IMR-90 (cell line): Measurements from ENCODE around the gene HES4. TPM values are rescaled to one million over a fixed set of nuclear protein-coding genes. Genes with fewer than 3 reads are reported as not detected.

Experiments
- ATAC-seq: fragments of 200-7000 bp; cut with Tn5 transposase; 2 replicates; pipeline ENCODE4 v1.9.1; 2020; ENCODE audit warnings: low read depth, mild to moderate bottlenecking, moderate library complexity
- BruUV-seq: library from RNA; stranded (reverse); fragments of 400-500 nt; replicated peaks from 2 replicates; lab custom pipeline; 2021; lab: Mats Ljungman, UMichigan
- CTCF ChIA-PET: fragments of 300-600 bp; formaldehyde crosslinking; extraction: SDS; loops from one replicate; lab custom pipeline; 2021; ENCODE audit warnings: antibody characterized with exemption; lab: Yijun Ruan, JAX
- POLR2A ChIA-PET: fragments of 300-600 bp; sonication (Branson Sonifier 250); formaldehyde crosslinking; loops from one replicate; lab custom pipeline; 2022; ENCODE audit warnings: antibody characterized with exemption; ENCODE audit not compliant: unreplicated experiment; lab: Charles Lee
- DNase-seq: peaks from one replicate; pipeline ENCODE4 v3.0.0; 2013
- H2AFZ ChIP-seq: replicated peaks from 2 replicates; pipeline ENCODE3; 2013; ENCODE audit warnings: low read length, mild to moderate bottlenecking; ENCODE audit not compliant: poor library complexity
- H2AK5ac ChIP-seq: 2 replicates; pipeline ENCODE4 v1.6.1; 2013; ENCODE audit warnings: low read depth, low read length, inconsistent platforms
- H2AK9ac ChIP-seq: replicated peaks from 2 replicates; pipeline ENCODE3; 2013; ENCODE audit warnings: mild to moderate bottlenecking, low read depth, low read length, moderate library complexity; ENCODE audit not compliant: poor library complexity
- H2BK120ac ChIP-seq: 2 replicates; pipeline ENCODE4 v1.6.1; 2013; ENCODE audit warnings: low read depth, low read length, inconsistent platforms
- H2BK15ac ChIP-seq: 3 replicates; pipeline ENCODE4 v1.6.1; 2013; ENCODE audit warnings: low read depth, low read length, inconsistent platforms
- H2BK20ac ChIP-seq: 2 replicates; pipeline ENCODE4 v1.6.1; 2013; ENCODE audit warnings: low read depth, mild to moderate bottlenecking, inconsistent platforms, low read length, moderate library complexity
- H2BK5ac ChIP-seq: 2 replicates; pipeline ENCODE4 v1.6.1; 2013; ENCODE audit warnings: mild to moderate bottlenecking, low read depth, low read length, inconsistent platforms; ENCODE audit not compliant: poor library complexity, severe bottlenecking
- H3K14ac ChIP-seq: replicated peaks from 2 replicates; pipeline ENCODE4 v1.6.1; 2013; ENCODE audit warnings: low read depth, low read length, inconsistent platforms
- H3K18ac ChIP-seq: 2 replicates; pipeline ENCODE4 v1.6.1; 2013; ENCODE audit warnings: low read depth, low read length, control low read depth
- H3K23ac ChIP-seq: 2 replicates; pipeline ENCODE4 v1.6.1; 2013; ENCODE audit warnings: low read depth, low read length, inconsistent platforms
- H3K27ac ChIP-seq: 2 replicates; pipeline ENCODE4 v1.5.1; 2013; ENCODE audit warnings: mild to moderate bottlenecking, control low read depth, low read length; ENCODE audit not compliant: insufficient read depth
- H3K27me3 ChIP-seq: 2 replicates; pipeline ENCODE4 v1.6.1; 2013; ENCODE audit warnings: low read length; ENCODE audit not compliant: control insufficient read depth, insufficient read depth
- H3K36me3 ChIP-seq: 2 replicates; pipeline ENCODE4 v1.6.1; 2013; ENCODE audit warnings: low read length, mixed read lengths; ENCODE audit not compliant: control insufficient read depth, insufficient read depth
- H3K4ac ChIP-seq: 2 replicates; pipeline ENCODE4 v1.6.1; 2013; ENCODE audit warnings: low read depth, low read length, inconsistent platforms
- H3K4me1 ChIP-seq: 2 replicates; pipeline ENCODE4 v1.6.1; 2013; ENCODE audit warnings: low read length, mixed read lengths; ENCODE audit not compliant: control insufficient read depth, insufficient read depth
- H3K4me2 ChIP-seq: 2 replicates; pipeline ENCODE4 v1.6.1; 2013; ENCODE audit warnings: low read depth, mild to moderate bottlenecking, control low read depth, low read length, moderate library complexity
- H3K4me3 ChIP-seq: 2 replicates; pipeline ENCODE4 v1.5.1; 2013; ENCODE audit warnings: low read depth, mild to moderate bottlenecking, control low read depth, low read length, moderate library complexity; ENCODE audit not compliant: insufficient read depth
- H3K56ac ChIP-seq: 2 replicates; pipeline ENCODE4 v1.6.1; 2013; ENCODE audit warnings: low read length, inconsistent platforms; ENCODE audit not compliant: insufficient read depth; ENCODE audit errors: extremely low read depth
- H3K79me1 ChIP-seq, 2 experiments: 2 replicates each; pipeline ENCODE4 v1.6.1; 2013; ENCODE audit warnings: low read length in 2 of 2, inconsistent platforms in 1 of 2, low read depth in 1 of 2
- H3K9ac ChIP-seq: 2 replicates; pipeline ENCODE4 v1.6.1; 2013; ENCODE audit warnings: low read depth, low read length, control low read depth
- H3K9me1 ChIP-seq: 2 replicates; pipeline ENCODE4 v1.6.1; 2013; ENCODE audit warnings: low read length, inconsistent platforms; ENCODE audit not compliant: insufficient read depth
- H3K9me3 ChIP-seq: 2 replicates; pipeline ENCODE4 v1.6.1; 2013; ENCODE audit warnings: low read length; ENCODE audit not compliant: control insufficient read depth, insufficient read depth
- H4K20me1 ChIP-seq: 2 replicates; pipeline ENCODE4 v1.6.1; 2013; ENCODE audit warnings: low read length, inconsistent platforms; ENCODE audit not compliant: insufficient read depth
- H4K5ac ChIP-seq: 2 replicates; pipeline ENCODE4 v1.6.1; 2013; ENCODE audit warnings: mild to moderate bottlenecking, low read depth, low read length, control low read depth
- H4K8ac ChIP-seq, 2 experiments: 2 replicates each; pipeline ENCODE4 v1.6.1; 2013; ENCODE audit warnings: low read depth in 2 of 2, low read length in 2 of 2, control low read depth in 1 of 2, inconsistent platforms in 1 of 2
- H4K91ac ChIP-seq: 2 replicates; pipeline ENCODE4 v1.6.1; 2013; ENCODE audit warnings: low read depth, low read length, inconsistent platforms; ENCODE audit not compliant: insufficient read depth
- CEBPB ChIP-seq: IDR thresholded peaks from 2 replicates; pipeline ENCODE4 v1.6.1; 2012; ENCODE audit warnings: low read depth, low read length, improper control_type of control experiment
- CHD1 ChIP-seq: IDR thresholded peaks from 2 replicates; pipeline ENCODE4 v1.6.1; 2012; ENCODE audit warnings: low read depth, low read length, improper control_type of control experiment
- CTCF ChIP-seq: conservative IDR thresholded peaks from 2 replicates; pipeline ENCODE4 v1.5.1; 2012; ENCODE audit warnings: mild to moderate bottlenecking, low read depth, low read length, improper control_type of control experiment
- FOS ChIP-seq: fragments of 150-350 bp; IDR thresholded peaks from 2 replicates; pipeline ENCODE4 v1.6.1; 2016; ENCODE audit warnings: low read depth, low read length
- MAFK ChIP-seq: IDR thresholded peaks from 2 replicates; pipeline ENCODE4 v1.6.1; 2012; ENCODE audit warnings: low read depth, low read length, improper control_type of control experiment
- MXI1 ChIP-seq: IDR thresholded peaks from 2 replicates; pipeline ENCODE4 v1.6.1; 2012; ENCODE audit warnings: low read depth, mild to moderate bottlenecking, low read length, moderate library complexity, borderline replicate concordance
- POLR2A ChIP-seq: IDR thresholded peaks from 2 replicates; pipeline ENCODE4 v1.6.1; 2012; ENCODE audit warnings: mild to moderate bottlenecking, low read depth, low read length
- RAD21 ChIP-seq: IDR thresholded peaks from 2 replicates; pipeline ENCODE4 v1.6.1; 2012; ENCODE audit warnings: low read length, improper control_type of control experiment
- RFX5 ChIP-seq: IDR thresholded peaks from 2 replicates; pipeline ENCODE4 v1.8.0; 2012; ENCODE audit warnings: low read depth, mild to moderate bottlenecking, low read length, moderate library complexity
- USF2 ChIP-seq: fragments of 150-350 bp; IDR thresholded peaks from 2 replicates; pipeline ENCODE4 v1.6.1; 2017; ENCODE audit warnings: mild to moderate bottlenecking, antibody characterized with exemption, low read length, low read depth
- WGBS, 2 experiments: methylation state at CpG; one replicate each; pipeline versions ENCODE4 v1.1.5 to v1.1.7; 2013; ENCODE audit warnings: missing lambda C conversion rate in 2 of 2; ENCODE audit not compliant: insufficient read length in 1 of 2; ENCODE audit errors: extremely low coverage in 2 of 2; 5-methylcytosine and 5-hydroxymethylcytosine counted together
- dilution Hi-C: fragments of 300-500 bp; cut with HindIII; formaldehyde crosslinking; loops from one replicate; pipeline ENCODE4 v1.14.3; 2018; ENCODE audit warnings: low sequenced_read_pairs; ENCODE audit not compliant: unreplicated experiment
- in situ Hi-C: fragments of 300-500 bp; cut with MboI; formaldehyde crosslinking; loops from 3 replicates; pipeline ENCODE4 v1.14.3; 2019; ENCODE audit warnings: low sequenced_read_pairs, inconsistent platforms, mixed read lengths
- intact Hi-C: fragments of 100-400 bp; cut with micrococcal nuclease; formaldehyde crosslinking; loops from 2 replicates; pipeline ENCODE4 v1.10.0; 2022
- polyA plus RNA-seq, 3 experiments: library from polyadenylated mRNA; depleted of rRNA; stranded (reverse); fragments of >200 nt; gene quantifications; 2 replicates each; pipeline ENCODE4 v1.2.3, GENCODE V29; 2012; ENCODE audit warnings: low replicate concordance in 1 of 3
- total RNA-seq: library from RNA; depleted of rRNA; stranded (reverse); fragments of >200 nt; gene quantifications from 2 replicates; pipeline ENCODE4 v1.2.3, GENCODE V29; 2012

HES4 gene
- total and polyA plus RNA-seq, 2 of the 4 experiments (the other 2 are of a cell fraction), result 1.4 to 11.7 TPM

- H3K9ac ChIP-seq, result no peak overlapping the region
- no peak overlapping the region for H2BK15ac ChIP-seq
- no peak overlapping the region for H2AK9ac ChIP-seq
- H2AFZ ChIP-seq, result no peak overlapping the region
- H3K4me2 ChIP-seq, result no peak overlapping the region
- H3K36me3 ChIP-seq, result peaks cover 4% of the 10 kb centered on the region
- no peak overlapping the region for H3K4me3 ChIP-seq
- no peaks in the 10 kb centered on the region for H3K9me3 ChIP-seq
- intact Hi-C loops (no loop called here), in situ Hi-C loops (no loop called here), dilution Hi-C loops (no loop called here)
- H3K27ac ChIP-seq, result no peak overlapping the region
- H3K14ac ChIP-seq, result no peak overlapping the region
- no peak overlapping the region for H2AK5ac ChIP-seq
- peaks cover 6% of the 10 kb centered on the region for H3K9me1 ChIP-seq
- no peak overlapping the region for H3K4ac ChIP-seq
- no peak overlapping the region for H2BK5ac ChIP-seq
- H4K91ac ChIP-seq, result no peak overlapping the region
- H3K79me1 ChIP-seq, result peaks cover 0 to 10% of the 10 kb centered on the region in 2 experiments; a peak in 1 of 4 replicates
- H4K5ac ChIP-seq, result no peak overlapping the region
- no peak overlapping the region for H4K8ac ChIP-seq
- H3K18ac ChIP-seq, result no peak overlapping the region
- 92% methylated on average over 13 of the region's 15 CpGs; no CpG with 5 or more reads in 1 of the 2 experiments for whole genome bisulfite sequencing, 2 experiments
- no peak overlapping the region for H3K23ac ChIP-seq
- BruUV-seq, result no TSS peak
- no peak overlapping the region for H2BK120ac ChIP-seq
- ChIA-PET POLR2A (no interaction called here), CTCF (no interaction called here)
- peaks cover 6% of the 10 kb centered on the region; the same call in 1 of the 2 replicates for H3K4me1 ChIP-seq
- no peak for TF ChIP-seq RFX5
- no peak for TF ChIP-seq FOS
- no peak for TF ChIP-seq MXI1
- no peak for TF ChIP-seq USF2
- TF ChIP-seq POLR2A, result no peak
- TF ChIP-seq RAD21, result no peak
- TF ChIP-seq CTCF, result no peak
- TF ChIP-seq CEBPB, result no peak
- no peak for TF ChIP-seq CHD1
- TF ChIP-seq MAFK, result no peak
- ATAC-seq (no peak), DNase-seq (no peak)
- peaks cover 5% of the 10 kb centered on the region; the same call in 1 of the 2 replicates for H3K27me3 ChIP-seq
- H3K56ac ChIP-seq, result no peak overlapping the region
- no peaks in the 10 kb centered on the region; the same call in 1 of the 2 replicates for H4K20me1 ChIP-seq
- no peak overlapping the region for H2BK20ac ChIP-seq
Observed at GRCh38 chr1:969260-969855, 30.5 kb downstream of the HES4 start.
